HG02763 (cell line): ENCODE measurements around the gene CAMK2B.

Experiments
- ATAC-seq: cut with Tn5 transposase; IDR thresholded peaks from one replicate; pipeline ENCODE4 v1.9.1; 2021; ENCODE audit warnings: mild to moderate bottlenecking, moderate library complexity; ENCODE audit not compliant: unreplicated experiment

CAMK2B gene

GRCh38 chr7:44232901-44233715 lies 92.3 kb downstream of the CAMK2B start:
- no peak for ATAC-seq

DNA sequence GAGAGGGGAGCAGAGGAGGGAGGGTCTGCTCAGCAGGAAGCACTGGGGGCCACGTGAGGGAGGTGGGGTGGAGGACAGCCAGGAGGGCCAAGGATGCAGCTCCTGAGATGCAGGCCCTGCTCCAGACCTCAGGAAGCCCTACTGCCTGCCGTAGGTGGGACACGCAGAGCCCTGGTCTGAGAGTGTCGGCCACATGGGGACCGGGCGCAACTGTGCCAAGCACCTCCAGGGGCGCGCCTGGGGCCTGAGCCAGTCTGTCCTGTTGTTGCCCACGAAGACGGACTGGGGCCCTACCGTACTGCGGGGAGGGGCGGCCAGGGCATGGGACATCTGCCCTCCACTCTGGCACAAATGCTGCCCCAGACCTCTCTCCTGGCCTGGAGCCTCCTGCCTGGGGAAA lies 93.0 kb downstream of the CAMK2B start:
- no peak for ATAC-seq

- no peak for ATAC-seq
Measured at GRCh38 chr7:44231088-44231487, 94.3 kb downstream of the CAMK2B start.

GRCh38 chr7:44230286-44230685 lies 95.1 kb downstream of the CAMK2B start:
- ATAC-seq = no peak

DNA sequence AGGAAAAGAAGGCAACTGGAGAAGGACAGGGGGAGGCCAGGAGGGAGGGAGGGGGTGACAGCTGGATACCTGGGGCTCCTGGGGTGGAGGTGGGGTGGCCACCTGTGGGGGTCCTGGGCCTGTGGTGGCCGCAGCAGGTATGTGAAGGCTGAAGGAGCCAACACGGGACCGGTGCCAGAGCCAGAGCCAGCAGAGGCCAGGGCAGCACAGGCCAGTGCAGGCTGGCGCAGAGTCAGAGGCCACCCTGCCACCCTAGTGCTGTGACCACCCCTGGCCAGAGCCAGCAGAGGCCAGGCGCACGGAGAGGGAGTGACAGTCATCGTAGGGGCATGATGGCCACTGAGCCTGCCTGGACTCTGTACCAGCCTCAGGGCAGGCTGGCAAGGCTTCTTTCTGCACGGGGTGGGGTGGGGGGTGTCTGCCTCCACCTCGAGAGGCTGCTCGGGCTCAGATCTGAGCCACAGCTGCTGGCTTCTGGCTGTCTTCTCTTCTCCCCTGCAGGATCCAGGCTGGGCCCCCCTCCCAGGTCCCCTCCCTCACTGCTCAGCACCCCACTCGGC lies 95.8 kb downstream of the CAMK2B start:
- no peak for ATAC-seq

DNA sequence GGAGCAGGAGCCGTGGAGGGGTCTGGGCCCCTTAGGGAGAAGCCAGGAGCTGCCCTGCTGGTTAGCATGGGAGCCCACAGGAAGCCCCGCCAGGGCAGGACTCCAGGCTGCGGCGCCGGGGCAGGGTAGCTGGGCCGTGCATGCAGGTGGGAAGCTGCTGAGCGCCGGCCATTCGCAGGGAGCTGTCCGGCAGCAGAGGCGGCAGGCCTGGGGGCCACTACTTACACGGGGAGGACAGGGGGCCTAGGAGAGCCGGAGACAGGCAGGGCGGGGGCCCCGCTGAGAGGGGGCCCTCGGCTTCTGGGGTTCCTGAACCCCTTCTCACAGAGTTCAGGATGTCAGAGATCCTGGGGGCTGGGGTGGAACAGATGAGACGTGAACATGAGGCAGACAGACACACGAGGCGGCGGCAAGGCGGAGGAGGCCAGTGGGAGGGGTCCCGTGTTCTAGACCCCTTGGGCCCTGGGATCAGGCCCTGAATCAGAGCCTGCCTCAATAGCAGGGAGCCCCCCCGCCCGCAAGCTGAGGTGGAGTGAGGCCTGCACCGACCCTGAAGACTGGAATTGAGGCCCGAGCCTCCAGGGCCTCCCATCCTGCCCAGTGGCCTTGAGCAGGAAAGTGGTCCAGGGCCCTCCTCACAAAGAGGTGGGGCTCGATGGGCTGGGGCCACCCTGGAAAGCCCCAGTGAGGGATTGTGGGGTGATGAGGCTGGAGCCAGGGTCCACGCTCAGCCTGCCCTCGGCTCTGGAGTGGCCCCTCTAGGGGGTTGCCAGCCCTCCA lies 96.6 kb downstream of the CAMK2B start:
- no peak for ATAC-seq

- no peak for ATAC-seq
Measured at GRCh38 chr7:44227911-44228310, 97.5 kb downstream of the CAMK2B start.

- no peak for ATAC-seq
Measured at GRCh38 chr7:44226396-44226753, 99.0 kb downstream of the CAMK2B start.

GRCh38 chr7:44225566-44226395 lies 99.6 kb downstream of the CAMK2B start:
- ATAC-seq = no peak

DNA sequence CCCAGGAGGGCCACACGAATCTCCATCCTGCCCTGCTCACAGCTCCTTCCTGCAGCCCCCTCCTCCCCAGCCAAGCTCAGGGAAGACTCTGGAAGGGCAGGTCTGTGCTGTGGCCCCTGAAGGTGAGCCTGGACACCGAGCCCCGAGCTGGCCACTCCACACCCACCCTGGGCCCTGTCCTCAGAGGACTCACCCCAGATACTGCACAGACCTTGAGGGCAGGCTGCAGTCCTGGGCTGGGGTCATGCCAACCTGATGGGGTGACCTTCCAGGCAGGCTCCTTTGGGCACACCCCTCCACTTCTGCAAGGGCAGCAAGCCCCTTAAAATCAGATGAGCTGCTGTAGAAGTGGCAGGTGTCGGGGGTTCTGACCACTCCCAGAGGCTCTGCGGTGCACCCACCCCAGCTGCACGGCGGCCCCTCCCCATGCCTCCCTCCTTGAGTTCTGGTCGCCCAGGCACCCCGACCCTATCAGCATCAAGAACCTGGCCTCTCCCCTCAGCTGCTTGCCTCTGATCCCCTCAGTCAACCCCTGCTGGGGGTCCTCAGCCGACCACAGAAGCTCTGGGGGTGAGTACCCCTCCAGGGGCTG lies 100.3 kb downstream of the CAMK2B start:
- no peak for ATAC-seq

DNA sequence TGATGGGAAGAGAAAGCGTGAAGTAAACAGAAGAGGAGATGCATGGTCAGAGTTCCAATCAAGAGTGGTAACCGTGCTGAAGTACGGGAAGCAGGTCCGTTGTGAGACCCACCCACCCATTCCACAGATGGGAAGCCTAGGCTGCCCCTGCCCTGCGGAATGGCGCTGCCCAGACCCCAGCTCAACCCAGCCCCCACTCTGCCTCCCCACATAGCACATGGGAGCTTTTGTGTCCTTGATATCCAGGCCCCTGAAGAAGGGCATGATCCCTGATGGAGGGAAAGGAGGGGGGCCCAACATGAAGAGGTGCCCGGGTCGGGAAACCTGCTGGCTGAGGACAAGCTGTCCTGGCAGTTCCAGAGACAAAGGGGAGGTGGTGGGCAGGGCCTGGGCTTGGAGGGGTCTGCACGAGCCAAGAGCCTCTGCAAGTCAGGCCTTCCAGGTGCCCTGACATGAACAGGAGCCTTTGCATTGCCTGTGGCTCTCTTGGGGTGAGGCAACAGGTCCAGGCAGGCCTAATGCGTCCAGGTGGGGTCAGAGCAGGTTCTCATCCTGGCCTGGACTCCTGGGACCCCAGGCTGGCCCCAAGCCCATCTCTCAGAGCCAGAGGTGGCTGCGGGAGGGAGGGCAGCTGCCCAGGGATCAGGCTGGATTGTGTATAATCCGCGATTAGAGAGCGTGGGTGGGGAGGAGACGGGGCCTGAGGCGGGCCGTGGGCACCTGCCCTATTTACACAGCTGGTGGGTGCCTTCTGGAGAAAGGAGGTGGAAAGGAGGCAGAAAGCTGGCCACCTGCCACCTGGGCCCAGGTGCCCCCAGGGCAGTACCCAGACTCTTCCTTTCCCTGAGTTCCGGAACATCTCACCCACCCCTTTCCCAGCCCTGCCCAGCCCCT lies 101.1 kb downstream of the CAMK2B start:
- no peak for ATAC-seq

- ATAC-seq = no peak
Measured at GRCh38 chr7:44223362-44224079, 101.9 kb downstream of the CAMK2B start.

DNA sequence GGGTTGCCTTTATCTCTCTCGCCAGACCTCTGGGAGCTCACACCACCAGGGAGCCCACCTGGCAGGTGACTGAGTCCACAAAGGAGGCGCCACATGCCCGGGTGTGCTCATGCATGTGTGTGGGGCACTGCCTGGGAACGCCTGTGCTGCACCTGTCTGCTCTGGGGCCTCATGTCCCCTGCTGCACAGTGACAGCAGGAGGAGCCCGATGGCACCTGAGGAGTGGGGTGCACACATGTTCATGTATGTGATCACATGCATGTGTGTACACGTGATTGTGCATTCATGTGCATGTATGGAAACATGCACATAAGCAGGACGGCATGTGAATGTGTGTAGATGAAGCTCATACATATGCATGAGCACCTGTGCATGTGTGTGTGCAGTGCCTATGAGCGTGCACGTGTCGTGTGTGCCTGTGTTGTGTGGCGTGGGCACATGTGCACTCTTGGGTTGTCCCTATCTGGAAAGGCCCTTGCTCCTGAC lies 102.6 kb downstream of the CAMK2B start:
- no peak for ATAC-seq

GRCh38 chr7:44222074-44222473 lies 103.3 kb downstream of the CAMK2B start:
- no peak for ATAC-seq

GRCh38 chr7:44221231-44221791 lies 104.1 kb downstream of the CAMK2B start:
- ATAC-seq = no peak

- no peak for ATAC-seq
Measured at GRCh38 chr7:44220358-44221112, 104.9 kb downstream of the CAMK2B start.

DNA sequence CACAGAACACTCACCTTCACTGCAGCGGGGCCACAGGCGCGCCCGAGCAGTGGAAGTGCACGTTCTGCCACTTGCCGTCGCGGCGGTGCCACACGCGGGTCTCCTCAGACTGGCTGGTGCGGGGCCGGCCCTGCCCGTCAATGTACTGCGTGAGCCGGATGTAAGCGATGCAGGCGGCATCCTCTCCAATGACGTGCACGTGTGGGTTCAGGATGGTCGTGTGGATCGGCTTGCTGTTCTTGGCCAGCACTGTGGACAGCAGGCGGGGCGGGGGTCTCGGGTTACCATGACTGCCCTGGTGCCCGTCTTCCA lies 105.4 kb downstream of the CAMK2B start:
- no peak for ATAC-seq
